Tibial nerve (tissue), 4 donors: ENCODE measurements around the gene SLC9A3. TPM values are rescaled to one million over a fixed set of nuclear protein-coding genes. Genes with fewer than 3 reads are reported as not detected.

Source experiments
- DNase-seq, 2 donors: peaks; one replicate each; pipeline ENCODE4 v3.0.0-alpha.2; 2019; ENCODE audit warnings: low spot score in 2 of 2
- H3K27ac ChIP-seq, 4 donors: fragments of 200-600 bp; sonication (generic) in 3 of 4; one replicate each; pipeline ENCODE4 v1.5.1; 2017 to 2019; ENCODE audit warnings: mild to moderate bottlenecking in 1 of 4
- H3K27me3 ChIP-seq, 2 donors: fragments of 200-600 bp; sonication (generic) in 1 of 2; one replicate each; pipeline versions ENCODE4 v1.5.1 to v1.6.0; 2017 to 2019
- H3K36me3 ChIP-seq, 3 donors: fragments of 200-600 bp; sonication (generic); one replicate each; pipeline ENCODE4 v1.5.1; 2018 to 2019
- H3K4me1 ChIP-seq, 4 donors: fragments of 200-600 bp; sonication (generic) in 3 of 4; one replicate each; pipeline ENCODE4 v1.5.1; 2017 to 2019
- H3K4me3 ChIP-seq, 4 donors: fragments of 200-600 bp; sonication (generic) in 3 of 4; one replicate each; pipeline ENCODE4 v1.5.1; 2017 to 2019; ENCODE audit warnings: mild to moderate bottlenecking in 1 of 4, moderate library complexity in 1 of 4
- H3K9me3 ChIP-seq, 4 donors: fragments of 200-600 bp; sonication (generic) in 3 of 4; one replicate each; pipeline ENCODE4 v1.5.1; 2017 to 2019
- CTCF ChIP-seq, 5 experiments: fragments of 200-600 bp in 3 of 5; fragments of 450-650 bp in 2 of 5; sonication (generic) in 3 of 5; IDR thresholded peaks; one replicate each; pipeline ENCODE4 v1.5.1; 2016 to 2019; ENCODE audit warnings: antibody characterized with exemption in 5 of 5, mild to moderate bottlenecking in 3 of 5, moderate library complexity in 2 of 5
- EP300 ChIP-seq, 2 donors: sonication (generic); formaldehyde crosslinking; IDR thresholded peaks; one replicate each; pipeline ENCODE4 v1.6.1; 2017; ENCODE audit warnings: antibody characterized with exemption in 2 of 2, mild to moderate bottlenecking in 1 of 2
- POLR2A ChIP-seq, 2 donors: fragments of 450-650 bp; IDR thresholded peaks; one replicate each; pipeline ENCODE4 v1.6.1; 2017; ENCODE audit warnings: antibody characterized with exemption in 2 of 2, mild to moderate bottlenecking in 2 of 2, moderate library complexity in 2 of 2
- WGBS, 2 donors: methylation state at CpG; one replicate each; pipeline ENCODE4 v1.1.5; 2018; 5-methylcytosine and 5-hydroxymethylcytosine counted together
- total RNA-seq, 4 donors: library from RNA; depleted of rRNA; stranded (reverse); fragments of >200 nt; gene quantifications; one replicate each; pipeline ENCODE4 v1.1.0, GENCODE V29; 2016

The SLC9A3 gene
- total RNA-seq, 4 donors from 2014 or later: 11.4 to 32.7 (median 17.9) TPM

DNA sequence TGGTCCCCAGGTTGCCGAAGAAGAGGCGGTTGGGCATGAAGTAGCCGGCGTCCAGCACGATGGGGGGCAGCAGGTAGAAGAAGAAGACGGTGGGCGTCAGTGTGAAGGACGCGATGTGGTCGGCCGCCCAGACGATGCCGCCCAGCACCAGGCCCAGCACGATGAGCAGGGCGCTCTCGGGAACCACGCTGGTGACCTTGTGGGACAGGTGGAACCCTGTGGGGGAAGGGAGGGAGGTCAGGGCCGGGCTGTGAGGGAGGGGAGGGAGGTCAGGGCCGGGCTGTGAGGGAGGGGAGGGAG lies 32.4 kb downstream of the SLC9A3 start:
- no peak overlapping the region for H3K27ac ChIP-seq
- H3K9me3 ChIP-seq: no peaks in the 10 kb centered on the region
- peaks cover 0 to 23% of the 10 kb centered on the region in 2 donors for H3K27me3 ChIP-seq
- H3K4me1 ChIP-seq: peaks cover 0 to 25% (median 0%) of the 10 kb centered on the region in 4 donors
- H3K36me3 ChIP-seq: peaks cover 0 to 21% (median 0%) of the 10 kb centered on the region in 3 donors
- no peak for TF ChIP-seq CTCF (IDR thresholded peaks at IDR 0.05)
- no peak for TF ChIP-seq EP300 (IDR thresholded peaks at IDR 0.05)
- TF ChIP-seq POLR2A (IDR thresholded peaks at IDR 0.05): no peak
- H3K4me3 ChIP-seq: no peak overlapping the region
- WGBS, 2 donors: 84 to 85% methylated on average over 17 to 19 of the region's 19 CpGs
- DNase-seq: no peak

DNA sequence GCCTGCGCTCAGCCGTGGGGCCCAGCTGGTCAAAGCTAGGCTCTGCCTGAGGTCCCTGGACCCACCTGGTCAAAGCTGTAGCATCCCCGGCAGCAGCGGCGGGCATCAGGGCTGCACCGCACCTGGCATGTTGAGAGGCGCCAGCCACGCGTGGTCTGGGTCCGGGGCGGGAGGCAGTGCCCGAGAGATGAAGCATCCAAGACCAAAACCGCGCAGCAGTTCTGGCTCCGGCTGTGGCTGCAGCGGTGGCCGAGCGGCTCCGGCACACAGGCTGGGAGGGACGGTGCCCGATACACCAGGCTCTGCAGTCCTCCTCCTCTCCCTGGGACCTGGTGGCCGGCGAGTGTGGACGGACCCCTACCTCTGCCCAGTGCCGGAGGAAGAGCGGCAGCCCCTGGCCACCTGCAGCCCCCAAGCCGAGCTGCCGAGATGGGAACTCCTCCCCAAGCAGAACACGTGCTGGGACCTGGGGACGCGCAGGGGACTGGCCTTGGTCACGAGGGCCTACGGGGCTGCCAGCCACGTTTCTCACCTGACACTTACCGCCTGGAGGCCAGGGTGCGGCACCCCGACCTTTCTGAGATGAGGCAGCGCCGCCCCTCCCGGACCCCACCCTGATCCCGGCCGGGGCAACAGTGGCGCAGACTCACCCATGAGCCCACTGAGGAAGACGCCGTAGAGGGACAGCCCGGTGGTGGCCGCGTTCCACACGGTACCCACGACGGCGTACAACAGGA lies 33.0 kb downstream of the SLC9A3 start:
- peaks cover 0 to 26% (median 0%) of the 10 kb centered on the region in 4 donors for H3K4me1 ChIP-seq

GRCh38 chr5:490116-491106 lies 33.8 kb downstream of the SLC9A3 start:
- no peak for TF ChIP-seq POLR2A (IDR thresholded peaks at IDR 0.05)
- no peak for TF ChIP-seq EP300 (IDR thresholded peaks at IDR 0.05)
- no peak for TF ChIP-seq CTCF (IDR thresholded peaks at IDR 0.05)
- Histone ChIP-seq H3K4me3 (no peak overlapping the region), H3K27ac (no peak overlapping the region), H3K36me3 (peaks cover 0 to 21% (median 0%) of the 10 kb centered on the region in 3 donors), H3K4me1 (peaks cover 0 to 30% (median 0%) of the 10 kb centered on the region in 4 donors), H3K9me3 (no peaks in the 10 kb centered on the region), H3K27me3 (peaks cover 0 to 36% of the 10 kb centered on the region in 2 donors)
- 84 to 86% methylated on average over 37 to 38 of the region's 48 CpGs for WGBS, 2 donors
- no peak for DNase-seq

More for the DNA sequence above, 33.0 kb downstream of the SLC9A3 start:
- WGBS, 2 donors: 92 to 93% methylated on average over 19 to 38 of the region's 52 CpGs
- DNase-seq: no peak
- no peak overlapping the region for H3K4me3 ChIP-seq
- no peaks in the 10 kb centered on the region for H3K9me3 ChIP-seq
- TF ChIP-seq EP300 (IDR thresholded peaks at IDR 0.05) (no peak), CTCF (IDR thresholded peaks at IDR 0.05) (no peak), POLR2A (IDR thresholded peaks at IDR 0.05) (no peak)
- H3K27ac ChIP-seq: no peak overlapping the region
- H3K36me3 ChIP-seq: peaks cover 0 to 21% (median 0%) of the 10 kb centered on the region in 3 donors
- peaks cover 0 to 27% of the 10 kb centered on the region in 2 donors for H3K27me3 ChIP-seq

GRCh38 chr5:489689-490080 lies 34.6 kb downstream of the SLC9A3 start:
- no peak for TF ChIP-seq POLR2A (IDR thresholded peaks at IDR 0.05)
- 44 to 58% methylated on average over 20 to 21 of the region's 21 CpGs for WGBS, 2 donors
- DNase-seq: no peak
- Histone ChIP-seq H3K27ac (peak overlapping the region in 1 of 4 donors; percentile 59), H3K27me3 (peaks cover 0 to 43% of the 10 kb centered on the region in 2 donors), H3K9me3 (no peaks in the 10 kb centered on the region), H3K4me1 (peaks cover 0 to 30% (median 0%) of the 10 kb centered on the region in 4 donors), H3K4me3 (no peak overlapping the region), H3K36me3 (peaks cover 0 to 21% (median 0%) of the 10 kb centered on the region in 3 donors)

GRCh38 chr5:488744-489688 lies 35.2 kb downstream of the SLC9A3 start:
- WGBS, 2 donors: 41 to 51% methylated on average over 25 to 31 of the region's 40 CpGs
- Histone ChIP-seq H3K36me3 (peaks cover 0 to 21% (median 0%) of the 10 kb centered on the region in 3 donors), H3K4me1 (peaks cover 0 to 30% (median 0%) of the 10 kb centered on the region in 4 donors), H3K4me3 (no peak overlapping the region), H3K27me3 (peaks cover 0 to 44% of the 10 kb centered on the region in 2 donors), H3K9me3 (no peaks in the 10 kb centered on the region), H3K27ac (peak overlapping the region in 2 of 4 donors; percentile 48 to 59)
- no peak for TF ChIP-seq EP300 (IDR thresholded peaks at IDR 0.05)
- no peak for TF ChIP-seq CTCF (IDR thresholded peaks at IDR 0.05)
- no peak for TF ChIP-seq POLR2A (IDR thresholded peaks at IDR 0.05)
- DNase-seq: no peak
